Thoracic aorta (tissue), 2 donors: Measurements from ENCODE around the gene ABCA3. TPM values are rescaled to one million over a fixed set of nuclear protein-coding genes. Genes with fewer than 3 reads are reported as not detected.
"Not testable (repeated sequence)": the region's sequence is repeated elsewhere in the genome, so short reads cannot be mapped to it uniquely, and the experiment has no call there.

Source experiments
- ATAC-seq: fragments of 150-250 bp; one replicate; pipeline ENCODE4 v1.8.0; 2017; ENCODE audit warnings: low read depth; ENCODE audit not compliant: insufficient number of reproducible peaks, low FRiP score
- DNase-seq: peaks from one replicate; pipeline ENCODE4 v3.0.0-alpha.2; 2020; ENCODE audit warnings: low spot score
- H3K27ac ChIP-seq, 2 donors: fragments of 200-600 bp; sonication (generic); 1 replicate in 1 of 2; 2 replicates in 1 of 2; pipeline ENCODE4 v1.5.1; 2016; ENCODE audit warnings: mild to moderate bottlenecking in 2 of 2, moderate library complexity in 2 of 2
- H3K27me3 ChIP-seq: fragments of 200-600 bp; sonication (generic); replicated peaks from 2 replicates; pipeline ENCODE4 v1.6.0; 2016; ENCODE audit warnings: mild to moderate bottlenecking; ENCODE audit not compliant: insufficient read depth
- H3K36me3 ChIP-seq: fragments of 200-600 bp; sonication (generic); one replicate; pipeline ENCODE4 v1.5.1; 2016
- H3K4me1 ChIP-seq, 2 donors: fragments of 200-600 bp; sonication (generic); 1 replicate in 1 of 2; 2 replicates in 1 of 2; pipeline versions ENCODE4 v1.5.1 to v1.6.0; 2016; ENCODE audit warnings: low read depth in 2 of 2, mild to moderate bottlenecking in 1 of 2; ENCODE audit not compliant: control insufficient read depth in 1 of 2
- H3K4me3 ChIP-seq: fragments of 200-600 bp; sonication (generic); 2 replicates; pipeline ENCODE4 v1.5.1; 2016; ENCODE audit warnings: mild to moderate bottlenecking
- H3K9me3 ChIP-seq: fragments of 200-600 bp; sonication (generic); 2 replicates; pipeline ENCODE4 v1.5.1; 2016
- total RNA-seq, 2 donors: library from RNA; depleted of rRNA; stranded (reverse); fragments of >200 nt; gene quantifications; one replicate each; pipeline versions ENCODE4 v1.1.0 to v1.2.3, GENCODE V29; 2016
- TF ChIP-seq, protein P1 (sequence below): fragments of 200-600 bp; sonication (generic); IDR thresholded peaks from one replicate; pipeline ENCODE4 v1.5.1; 2019; ENCODE audit warnings: antibody characterized with exemption

ABCA3 gene
- total RNA-seq, 2 donors from 2014 or later = 16.4 to 25.2 TPM

DNA sequence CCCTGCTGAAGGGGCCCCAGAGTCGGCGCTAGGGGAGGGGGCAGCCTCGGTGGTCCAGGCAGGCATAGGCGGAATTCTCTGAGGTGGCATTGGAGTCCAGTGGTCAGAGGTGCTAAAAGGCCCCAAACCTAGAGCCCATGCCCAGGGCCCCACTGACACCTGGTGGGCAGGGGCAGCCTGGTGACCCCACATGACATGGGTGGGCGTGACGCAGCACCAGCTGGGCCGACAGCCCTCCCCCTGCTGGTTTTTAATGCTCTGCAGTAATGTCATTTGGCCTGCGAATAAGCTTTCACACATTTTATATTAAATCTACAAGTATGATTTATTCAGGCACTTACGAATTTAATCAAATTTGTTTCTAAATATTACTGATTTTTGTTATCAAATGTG is 70.5 kb downstream of the ABCA3 start:
- Histone ChIP-seq H3K4me3 (no peak overlapping the region), H3K27ac (no peak overlapping the region), H3K27me3 (no peaks in the 10 kb centered on the region), H3K9me3 (no peaks in the 10 kb centered on the region), H3K4me1 (peaks cover 11 to 35% of the 10 kb centered on the region in 2 donors), H3K36me3 (peaks cover 1% of the 10 kb centered on the region)
- no peak for ATAC-seq
- DNase-seq = no peak
- TF ChIP-seq, protein P1, sequence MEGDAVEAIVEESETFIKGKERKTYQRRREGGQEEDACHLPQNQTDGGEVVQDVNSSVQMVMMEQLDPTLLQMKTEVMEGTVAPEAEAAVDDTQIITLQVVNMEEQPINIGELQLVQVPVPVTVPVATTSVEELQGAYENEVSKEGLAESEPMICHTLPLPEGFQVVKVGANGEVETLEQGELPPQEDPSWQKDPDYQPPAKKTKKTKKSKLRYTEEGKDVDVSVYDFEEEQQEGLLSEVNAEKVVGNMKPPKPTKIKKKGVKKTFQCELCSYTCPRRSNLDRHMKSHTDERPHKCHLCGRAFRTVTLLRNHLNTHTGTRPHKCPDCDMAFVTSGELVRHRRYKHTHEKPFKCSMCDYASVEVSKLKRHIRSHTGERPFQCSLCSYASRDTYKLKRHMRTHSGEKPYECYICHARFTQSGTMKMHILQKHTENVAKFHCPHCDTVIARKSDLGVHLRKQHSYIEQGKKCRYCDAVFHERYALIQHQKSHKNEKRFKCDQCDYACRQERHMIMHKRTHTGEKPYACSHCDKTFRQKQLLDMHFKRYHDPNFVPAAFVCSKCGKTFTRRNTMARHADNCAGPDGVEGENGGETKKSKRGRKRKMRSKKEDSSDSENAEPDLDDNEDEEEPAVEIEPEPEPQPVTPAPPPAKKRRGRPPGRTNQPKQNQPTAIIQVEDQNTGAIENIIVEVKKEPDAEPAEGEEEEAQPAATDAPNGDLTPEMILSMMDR = no peak

DNA sequence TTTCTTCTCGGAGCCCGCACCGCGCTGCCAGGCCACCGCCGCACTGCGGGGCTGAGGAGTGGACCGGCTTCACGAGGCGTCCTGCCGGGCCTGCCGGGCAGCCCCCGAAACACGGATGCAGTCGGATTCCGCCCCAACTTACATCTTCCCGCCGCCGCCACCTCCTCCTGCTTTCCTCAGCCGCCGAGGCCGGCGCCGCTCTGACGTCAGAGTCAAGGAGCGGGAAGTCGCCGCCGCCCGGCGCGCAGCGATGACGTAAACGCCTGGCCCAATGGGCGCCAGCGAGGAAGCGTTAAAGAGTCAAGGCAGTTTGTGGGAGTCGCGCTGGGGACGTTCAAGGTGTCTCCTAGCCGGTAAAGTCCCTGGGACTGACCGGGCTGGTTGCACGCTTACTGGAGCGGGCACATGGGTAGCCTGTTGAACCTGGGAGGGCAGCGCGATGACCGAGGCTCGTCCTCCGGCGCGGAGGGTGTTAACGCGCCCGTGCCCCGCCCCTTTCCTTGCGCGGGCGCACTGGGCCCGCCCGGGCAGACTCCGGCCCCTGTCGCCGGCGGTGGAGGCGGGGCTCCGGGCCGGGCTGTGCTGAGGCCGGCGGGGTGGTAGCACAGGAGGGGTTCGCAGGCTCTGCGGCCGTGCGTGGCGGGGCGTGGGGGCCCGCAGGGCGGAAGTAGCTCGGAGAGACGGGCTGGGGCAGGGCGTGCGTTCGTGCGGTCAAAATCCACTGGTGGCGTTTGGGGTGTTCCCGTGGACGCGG is 72.4 kb downstream of the ABCA3 start, which contains the start of gene RNPS1:
RNPS1 (minus strand) TSS at position 214 of the 754 bp plus-strand sequence. CDS start 3,483 bp downstream, outside the sequence.
- peaks cover 11 to 38% of the 10 kb centered on the region in 2 donors for H3K4me1 ChIP-seq
- H3K27me3 ChIP-seq = no peaks in the 10 kb centered on the region
- ATAC-seq = peak; percentile 89
- TF ChIP-seq, protein P1 = no peak
- peak; percentile 77 for DNase-seq
- peak within 1 kb of the TSS; percentile 94 to 95 for H3K27ac ChIP-seq
- H3K4me3 ChIP-seq = peak within 1 kb of the TSS; percentile 83
- no peaks in the 10 kb centered on the region for H3K9me3 ChIP-seq
- H3K36me3 ChIP-seq = peaks cover 11% of the 10 kb centered on the region

DNA sequence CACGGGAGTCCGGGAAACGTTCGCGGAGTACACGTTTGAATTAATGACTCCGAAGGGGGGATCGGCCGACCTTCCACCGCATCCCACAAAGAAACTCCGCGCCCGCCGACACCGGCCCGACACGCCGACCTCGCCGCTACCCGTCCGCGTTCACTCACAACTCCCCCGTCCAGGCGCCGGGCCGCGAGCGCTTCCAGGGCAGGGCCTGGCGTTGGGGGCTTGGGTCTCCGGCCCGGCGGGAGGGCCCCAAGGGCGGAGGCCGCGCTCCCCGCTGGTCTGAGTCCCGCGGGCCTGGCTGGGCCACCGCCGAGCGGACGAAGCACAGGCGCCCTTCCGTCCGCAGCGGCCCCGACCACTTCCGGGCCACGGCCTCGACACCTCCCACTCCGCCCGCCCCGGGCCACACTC is 73.0 kb downstream of the ABCA3 start:
- H3K4me1 ChIP-seq = peaks cover 11 to 38% of the 10 kb centered on the region in 2 donors
- ATAC-seq = peak; percentile 51

DNA sequence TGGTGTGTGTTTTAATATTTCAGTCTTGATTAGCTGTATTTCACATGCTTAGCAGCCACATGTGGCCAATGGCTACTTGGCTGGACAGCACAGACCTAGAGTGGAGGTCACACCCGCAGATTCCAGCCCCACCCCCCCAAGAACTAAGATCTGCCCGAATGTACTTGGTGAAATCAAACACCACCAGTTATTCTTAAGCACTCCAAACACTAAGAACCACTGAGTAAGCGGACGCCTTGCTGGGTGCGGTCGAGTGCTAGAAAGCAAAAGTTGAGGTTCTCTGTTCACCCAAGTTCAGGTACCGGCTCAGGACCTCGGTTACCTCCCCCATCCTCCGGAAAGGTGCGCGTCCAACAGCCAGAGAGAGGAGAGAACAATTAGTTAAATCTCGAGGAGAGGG is 73.6 kb downstream of the ABCA3 start:
- DNase-seq, H3K9me3 ChIP-seq, ATAC-seq, H3K27me3 ChIP-seq: not testable (repeated sequence)
- peak overlapping the region; percentile 83 for H3K4me3 ChIP-seq
- peak overlapping the region in 1 of 2 donors; percentile 94 for H3K27ac ChIP-seq
- peaks cover 23% of the 10 kb centered on the region for H3K36me3 ChIP-seq
- H3K4me1 ChIP-seq = peaks cover 11 to 38% of the 10 kb centered on the region in 2 donors

More for the DNA sequence above, 73.0 kb downstream of the ABCA3 start:
- H3K9me3 ChIP-seq, DNase-seq, H3K27me3 ChIP-seq: not testable (repeated sequence)
- peak overlapping the region; percentile 94 to 95 for H3K27ac ChIP-seq
- peak overlapping the region; percentile 83 for H3K4me3 ChIP-seq
- peaks cover 17% of the 10 kb centered on the region for H3K36me3 ChIP-seq

DNA sequence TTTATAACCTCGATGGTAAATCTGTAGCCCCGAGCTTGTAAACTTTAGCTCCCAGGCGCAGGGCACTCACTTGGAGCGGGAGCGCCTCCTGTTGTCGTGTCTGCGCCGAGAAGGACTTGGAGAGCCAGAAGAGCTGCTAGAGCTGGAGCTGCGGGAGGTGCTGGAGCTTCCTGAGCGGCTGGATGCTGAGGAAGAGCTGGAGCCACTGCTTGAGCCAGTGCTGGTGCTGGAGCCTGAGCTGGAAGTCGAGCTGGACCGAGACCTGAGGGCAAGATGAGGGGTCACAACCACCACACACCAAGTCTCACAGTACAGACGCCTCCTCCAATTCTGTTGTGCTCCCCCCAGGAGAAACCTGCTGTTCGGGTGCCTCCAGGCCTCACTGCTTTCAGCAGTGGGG is 77.5 kb downstream of the ABCA3 start:
- not testable (repeated sequence) for H3K27ac ChIP-seq, ATAC-seq, H3K27me3 ChIP-seq, H3K9me3 ChIP-seq, DNase-seq, H3K4me3 ChIP-seq
- Histone ChIP-seq H3K4me1 (peaks cover 4 to 23% of the 10 kb centered on the region in 2 donors), H3K36me3 (peaks cover 50% of the 10 kb centered on the region)

DNA sequence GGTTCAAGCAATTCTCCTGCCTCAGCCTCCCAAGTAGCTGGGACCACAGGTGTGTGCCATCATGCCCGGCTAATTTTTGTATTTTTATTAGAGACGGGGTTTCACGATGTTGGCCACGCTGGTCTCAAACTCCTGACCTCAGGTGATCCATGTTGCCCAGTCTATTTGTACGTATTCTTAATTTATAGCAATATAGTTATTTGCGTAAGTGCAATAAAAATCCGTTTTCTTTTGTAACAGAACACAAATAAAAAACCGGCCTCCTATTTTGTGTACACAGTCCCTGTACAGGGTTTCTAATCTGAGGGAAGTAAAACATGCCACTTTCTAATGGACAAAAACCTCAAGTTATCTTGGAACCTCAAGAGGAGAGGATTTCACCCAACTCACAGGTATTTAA is 80.3 kb downstream of the ABCA3 start:
- H3K27ac ChIP-seq = no peak overlapping the region
- TF ChIP-seq, protein P1 = no peak
- no peaks in the 10 kb centered on the region for H3K27me3 ChIP-seq
- no peak overlapping the region for H3K4me3 ChIP-seq
- H3K4me1 ChIP-seq = peaks cover 0 to 5% of the 10 kb centered on the region in 2 donors
- H3K9me3 ChIP-seq = no peaks in the 10 kb centered on the region
- peaks cover 76% of the 10 kb centered on the region for H3K36me3 ChIP-seq
- ATAC-seq (no peak), DNase-seq (no peak)

DNA sequence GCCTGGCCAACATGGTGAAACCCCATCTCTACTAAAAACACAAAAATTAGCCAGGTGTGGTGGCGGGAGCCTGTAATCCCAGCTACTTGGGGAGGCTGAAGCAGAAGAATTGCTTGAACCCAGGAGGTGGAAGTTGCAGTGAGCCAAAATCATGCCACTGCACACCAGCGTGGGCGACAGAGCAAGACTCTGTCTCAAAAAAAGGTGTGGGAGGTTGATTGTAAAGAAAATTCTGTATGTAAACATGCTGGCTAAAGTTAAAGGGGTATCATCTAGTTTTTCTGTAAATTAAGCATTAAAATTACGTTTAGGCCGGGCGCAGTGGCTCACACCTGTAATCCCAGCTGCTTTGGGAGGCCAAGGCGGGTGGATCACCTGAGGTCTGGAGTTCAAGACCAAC is 82.0 kb downstream of the ABCA3 start:
- not testable (repeated sequence) for H3K4me1 ChIP-seq, H3K4me3 ChIP-seq, H3K27me3 ChIP-seq, H3K9me3 ChIP-seq, ATAC-seq, H3K27ac ChIP-seq, DNase-seq
- peaks cover 85% of the 10 kb centered on the region for H3K36me3 ChIP-seq
